Loucy (cell line): ENCODE data around the gene MUC5B.

Experiments used
- H2AFZ ChIP-seq: fragments of 200-600 bp; sonication (generic); 2 replicates; pipeline ENCODE4 v1.6.0; 2016; ENCODE audit warnings: antibody characterized with exemption, mild to moderate bottlenecking, low read length, moderate library complexity
- H3F3A ChIP-seq: fragments of 200-600 bp; 2 replicates; pipeline ENCODE4 v1.6.0; 2016; ENCODE audit warnings: antibody characterized with exemption, low read depth, mild to moderate bottlenecking
- H3K27me3 ChIP-seq: fragments of 200-600 bp; sonication (generic); 2 replicates; pipeline ENCODE4 v1.6.1; 2014; ENCODE audit warnings: low read length, mild to moderate bottlenecking; ENCODE audit not compliant: insufficient read depth, poor library complexity, severe bottlenecking
- H3K36me3 ChIP-seq: fragments of 200-600 bp; sonication (generic); 2 replicates; pipeline ENCODE4 v1.6.1; 2016; ENCODE audit warnings: low read length; ENCODE audit not compliant: insufficient read depth
- H3K4me1 ChIP-seq: fragments of 200-600 bp; sonication (generic); 2 replicates; pipeline ENCODE4 v1.5.1; 2014; ENCODE audit warnings: low read length, mild to moderate bottlenecking; ENCODE audit not compliant: insufficient read depth, poor library complexity, severe bottlenecking
- H3K4me2 ChIP-seq: fragments of 200-600 bp; sonication (generic); 2 replicates; pipeline ENCODE4 v1.6.0; 2014; ENCODE audit warnings: antibody characterized with exemption, low read length, low read depth, mild to moderate bottlenecking; ENCODE audit not compliant: poor library complexity, severe bottlenecking
- H3K4me3 ChIP-seq: fragments of 200-600 bp; sonication (generic); 2 replicates; pipeline ENCODE4 v1.5.1; 2014; ENCODE audit warnings: low read length, mild to moderate bottlenecking, mixed read lengths; ENCODE audit not compliant: poor library complexity, severe bottlenecking
- H3K79me2 ChIP-seq: fragments of 200-600 bp; sonication (generic); 2 replicates; pipeline ENCODE4 v1.6.1; 2014; ENCODE audit warnings: low read length; ENCODE audit not compliant: insufficient read depth
- H3K9ac ChIP-seq: fragments of 200-600 bp; sonication (generic); 2 replicates; pipeline ENCODE4 v1.6.0; 2014; ENCODE audit warnings: mild to moderate bottlenecking, low read depth, low read length, moderate library complexity; ENCODE audit not compliant: poor library complexity, severe bottlenecking
- H3K9me2 ChIP-seq: fragments of 200-600 bp; sonication (generic); replicated peaks from 2 replicates; pipeline ENCODE4 v1.6.1; 2016; ENCODE audit warnings: low read depth, low read length, mixed read lengths
- H3K9me3 ChIP-seq: fragments of 200-600 bp; sonication (generic); 2 replicates; pipeline ENCODE4 v1.6.1; 2014; ENCODE audit warnings: mild to moderate bottlenecking, antibody characterized with exemption, low read length, low read depth; ENCODE audit not compliant: insufficient read depth
- H4K20me1 ChIP-seq: fragments of 200-600 bp; sonication (generic); 2 replicates; pipeline ENCODE4 v1.6.0; 2014; ENCODE audit warnings: antibody characterized with exemption, low read length, mild to moderate bottlenecking; ENCODE audit not compliant: insufficient read depth, poor library complexity, severe bottlenecking
- CTCF ChIP-seq: fragments of 200-600 bp; sonication (generic); conservative IDR thresholded peaks from 2 replicates; pipeline ENCODE4 v1.5.1; 2014; ENCODE audit warnings: mild to moderate bottlenecking, antibody characterized with exemption, low read length
- EZH2phosphoT487 ChIP-seq: fragments of 200-600 bp; IDR thresholded peaks from 2 replicates; pipeline ENCODE4 v1.6.1; 2018; ENCODE audit warnings: antibody characterized with exemption, mild to moderate bottlenecking, moderate library complexity, borderline replicate concordance

Gene MUC5B

GRCh38 chr11:1194977-1195681 lies 27.7 kb upstream of the MUC5B start:
- Histone ChIP-seq H3F3A (no peaks in the 10 kb centered on the region), H3K4me1 (no peaks in the 10 kb centered on the region), H2AFZ (no peak overlapping the region), H3K4me2 (no peak overlapping the region), H3K9me3 (no peaks in the 10 kb centered on the region; the same call in 1 of the 2 replicates), H3K9ac (no peak overlapping the region), H4K20me1 (no peaks in the 10 kb centered on the region), H3K36me3 (no peaks in the 10 kb centered on the region), H3K9me2 (no peaks in the 10 kb centered on the region), H3K27me3 (no peaks in the 10 kb centered on the region), H3K4me3 (no peak overlapping the region), H3K79me2 (no peaks in the 10 kb centered on the region)
- TF ChIP-seq EZH2phosphoT487 = no peak
- TF ChIP-seq CTCF = no peak

DNA sequence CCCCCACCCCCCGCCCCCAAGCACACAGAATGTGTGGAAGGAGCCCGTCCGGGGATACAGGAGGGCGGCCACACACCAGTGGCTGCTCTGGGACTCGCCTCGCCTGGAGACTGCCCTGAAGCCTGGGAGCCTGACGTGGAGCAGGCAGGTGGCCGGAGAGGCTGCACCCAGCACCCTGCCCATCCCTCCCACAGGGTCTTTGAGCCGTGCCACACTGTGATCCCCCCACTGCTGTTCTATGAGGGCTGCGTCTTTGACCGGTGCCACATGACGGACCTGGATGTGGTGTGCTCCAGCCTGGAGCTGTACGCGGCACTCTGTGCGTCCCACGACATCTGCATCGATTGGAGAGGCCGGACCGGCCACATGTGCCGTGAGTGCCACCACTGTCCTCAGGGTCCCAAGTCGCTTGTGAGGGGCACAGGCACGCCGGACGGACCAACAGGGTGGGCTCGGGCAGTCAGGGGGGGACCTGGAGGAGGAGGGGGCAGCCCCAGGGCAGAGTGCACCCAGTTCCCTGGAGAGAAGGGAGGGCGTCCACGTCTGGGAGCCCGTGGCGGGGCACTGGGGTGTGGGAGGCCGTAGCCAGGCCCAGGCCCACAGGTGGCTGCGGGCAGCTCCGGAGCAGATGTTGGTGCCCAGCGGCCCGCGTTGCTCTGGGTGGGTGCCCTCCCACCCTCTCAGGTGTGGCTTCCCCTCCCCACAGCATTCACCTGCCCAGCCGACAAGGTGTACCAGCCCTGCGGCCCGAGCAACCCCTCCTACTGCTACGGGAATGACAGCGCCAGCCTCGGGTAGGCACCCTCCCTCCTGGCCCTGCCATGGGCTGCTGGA lies 27.0 kb upstream of the MUC5B start:
- no peaks in the 10 kb centered on the region for H3K9me2 ChIP-seq
- H3K79me2 ChIP-seq = no peaks in the 10 kb centered on the region
- no peaks in the 10 kb centered on the region for H3K27me3 ChIP-seq
- H3K9ac ChIP-seq = no peak overlapping the region
- no peaks in the 10 kb centered on the region for H4K20me1 ChIP-seq
- no peaks in the 10 kb centered on the region; the same call in 1 of the 2 replicates for H3K9me3 ChIP-seq
- no peak overlapping the region for H3K4me3 ChIP-seq
- no peaks in the 10 kb centered on the region for H3F3A ChIP-seq
- no peak overlapping the region for H2AFZ ChIP-seq
- no peaks in the 10 kb centered on the region for H3K36me3 ChIP-seq
- no peak for TF ChIP-seq EZH2phosphoT487
- no peak for TF ChIP-seq CTCF
- no peak overlapping the region for H3K4me2 ChIP-seq
- no peaks in the 10 kb centered on the region for H3K4me1 ChIP-seq

DNA sequence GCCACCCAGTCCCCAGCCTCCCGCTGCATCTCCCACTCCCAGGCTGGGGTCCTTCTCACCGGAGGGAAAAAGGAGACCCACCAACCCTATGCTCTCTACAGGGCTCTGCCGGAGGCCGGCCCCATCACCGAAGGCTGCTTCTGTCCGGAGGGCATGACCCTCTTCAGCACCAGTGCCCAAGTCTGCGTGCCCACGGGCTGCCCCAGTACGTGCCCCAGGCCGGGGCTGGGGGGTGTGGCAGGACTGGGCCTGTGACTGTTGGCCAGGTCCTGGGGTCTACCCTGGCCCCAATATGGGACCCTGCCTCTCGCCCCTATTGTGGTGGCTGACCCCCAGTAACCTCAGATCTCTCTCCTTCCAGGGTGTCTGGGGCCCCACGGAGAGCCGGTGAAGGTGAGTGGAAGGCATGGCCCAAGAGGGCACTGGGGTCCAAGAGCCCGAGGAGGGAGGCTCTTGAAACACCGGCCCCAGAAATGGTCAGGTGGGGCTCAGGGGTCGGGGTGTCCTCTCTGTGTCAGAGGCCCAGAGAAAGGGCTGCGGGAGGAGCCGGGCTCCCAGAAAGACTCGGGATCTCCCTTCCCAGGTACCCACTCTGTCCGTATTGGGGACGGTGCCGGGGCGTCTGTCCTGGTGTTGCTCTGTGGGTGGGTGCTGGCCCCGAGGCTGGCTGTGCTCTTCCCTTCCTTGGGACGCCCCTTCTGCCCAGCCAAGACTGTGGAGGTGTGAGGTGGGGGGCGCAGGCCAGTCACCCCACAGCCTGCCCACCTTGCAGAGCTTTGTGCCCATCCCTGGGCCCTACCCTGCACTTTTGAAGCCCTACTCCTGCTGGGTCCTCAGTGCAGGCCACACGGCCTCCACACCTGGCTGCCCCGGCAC lies 26.1 kb upstream of the MUC5B start:
- peaks cover 6% of the 10 kb centered on the region; the same call in 1 of the 2 replicates for H3K9me3 ChIP-seq
- H3K4me2 ChIP-seq = no peak overlapping the region
- no peak overlapping the region for H3K9ac ChIP-seq
- no peaks in the 10 kb centered on the region for H3K79me2 ChIP-seq
- no peaks in the 10 kb centered on the region for H3K4me1 ChIP-seq
- H3K27me3 ChIP-seq = no peaks in the 10 kb centered on the region
- no peaks in the 10 kb centered on the region for H4K20me1 ChIP-seq
- no peaks in the 10 kb centered on the region for H3K36me3 ChIP-seq
- TF ChIP-seq CTCF = no peak
- TF ChIP-seq EZH2phosphoT487 = no peak
- H2AFZ ChIP-seq = no peak overlapping the region
- no peaks in the 10 kb centered on the region for H3F3A ChIP-seq
- H3K9me2 ChIP-seq = no peaks in the 10 kb centered on the region
- no peak overlapping the region for H3K4me3 ChIP-seq
